Retinal pigment epithelial cell (primary cell): ENCODE measurements around the gene SV2B.

Experiments
- DNase-seq: peaks from one replicate; pipeline ENCODE4 v3.0.0-alpha.2; 2010; ENCODE audit warnings: low read depth
- H3K4me3 ChIP-seq: 2 replicates; pipeline ENCODE4 v1.5.1; 2011; ENCODE audit warnings: mild to moderate bottlenecking, low read length, control low read depth, moderate library complexity
- TF ChIP-seq, protein P1 (sequence below): conservative IDR thresholded peaks from 2 replicates; pipeline ENCODE4 v1.5.1; 2011; ENCODE audit warnings: low read depth, low read length, control low read depth, inconsistent platforms

SV2B gene

GRCh38 chr15:91184441-91184840 lies 84.4 kb downstream of the SV2B start:
- DNase-seq = no peak
- TF ChIP-seq, protein P1, sequence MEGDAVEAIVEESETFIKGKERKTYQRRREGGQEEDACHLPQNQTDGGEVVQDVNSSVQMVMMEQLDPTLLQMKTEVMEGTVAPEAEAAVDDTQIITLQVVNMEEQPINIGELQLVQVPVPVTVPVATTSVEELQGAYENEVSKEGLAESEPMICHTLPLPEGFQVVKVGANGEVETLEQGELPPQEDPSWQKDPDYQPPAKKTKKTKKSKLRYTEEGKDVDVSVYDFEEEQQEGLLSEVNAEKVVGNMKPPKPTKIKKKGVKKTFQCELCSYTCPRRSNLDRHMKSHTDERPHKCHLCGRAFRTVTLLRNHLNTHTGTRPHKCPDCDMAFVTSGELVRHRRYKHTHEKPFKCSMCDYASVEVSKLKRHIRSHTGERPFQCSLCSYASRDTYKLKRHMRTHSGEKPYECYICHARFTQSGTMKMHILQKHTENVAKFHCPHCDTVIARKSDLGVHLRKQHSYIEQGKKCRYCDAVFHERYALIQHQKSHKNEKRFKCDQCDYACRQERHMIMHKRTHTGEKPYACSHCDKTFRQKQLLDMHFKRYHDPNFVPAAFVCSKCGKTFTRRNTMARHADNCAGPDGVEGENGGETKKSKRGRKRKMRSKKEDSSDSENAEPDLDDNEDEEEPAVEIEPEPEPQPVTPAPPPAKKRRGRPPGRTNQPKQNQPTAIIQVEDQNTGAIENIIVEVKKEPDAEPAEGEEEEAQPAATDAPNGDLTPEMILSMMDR = no peak
- no peak overlapping the region for H3K4me3 ChIP-seq

GRCh38 chr15:91186904-91187656 lies 87.0 kb downstream of the SV2B start:
- TF ChIP-seq, protein P1 = no peak
- H3K4me3 ChIP-seq = no peak overlapping the region
- DNase-seq = no peak

GRCh38 chr15:91192285-91192684 lies 92.2 kb downstream of the SV2B start:
- no peak for DNase-seq
- TF ChIP-seq, protein P1 = no peak
- H3K4me3 ChIP-seq = no peak overlapping the region

GRCh38 chr15:91192690-91193377 lies 92.8 kb downstream of the SV2B start:
- TF ChIP-seq, protein P1 = no peak
- H3K4me3 ChIP-seq = no peak overlapping the region

GRCh38 chr15:91193378-91193720 lies 93.3 kb downstream of the SV2B start:
- H3K4me3 ChIP-seq = no peak overlapping the region
- DNase-seq = no peak
- TF ChIP-seq, protein P1 = no peak

More at GRCh38 chr15:91192690-91193377, 92.8 kb downstream of the SV2B start:
- no peak for DNase-seq

DNA sequence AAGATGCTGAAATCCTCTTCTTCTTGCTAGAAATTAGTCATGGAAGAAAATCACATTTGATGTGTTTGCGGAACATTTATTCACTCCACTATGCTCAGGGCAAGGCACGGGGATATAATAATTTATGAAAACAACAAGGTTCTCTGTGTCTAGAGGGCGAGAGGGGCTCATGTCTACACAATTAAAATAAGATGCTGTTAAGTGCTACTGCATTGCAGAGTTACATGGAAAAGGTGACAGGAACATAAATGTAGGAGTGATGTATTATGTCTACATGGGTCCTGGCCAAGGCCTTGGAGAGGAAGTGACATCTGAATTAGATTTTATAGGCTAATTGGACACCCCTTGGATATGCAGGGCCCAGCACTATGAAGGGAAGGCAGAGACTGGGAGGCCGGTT lies 96.1 kb downstream of the SV2B start:
- TF ChIP-seq, protein P1 = no peak
- DNase-seq = no peak
- no peak overlapping the region for H3K4me3 ChIP-seq

GRCh38 chr15:91196768-91197167 lies 96.7 kb downstream of the SV2B start:
- no peak for DNase-seq
- TF ChIP-seq, protein P1 = no peak
- no peak overlapping the region for H3K4me3 ChIP-seq
